SH-SY5Y (cell line): ENCODE measurements around the gene ZNF804B.

ENCODE experiments used
- GATA2 ChIP-seq: IDR thresholded peaks from 2 replicates; pipeline ENCODE4 v1.6.1; 2011; ENCODE audit warnings: mild to moderate bottlenecking, low read depth, low read length
- GATA3 ChIP-seq: IDR thresholded peaks from 2 replicates; pipeline ENCODE4 v1.6.1; 2011; ENCODE audit warnings: low read depth, mild to moderate bottlenecking, low read length, moderate library complexity

- no peak for TF ChIP-seq GATA2
- no peak for TF ChIP-seq GATA3
These were observed 576.6 kb downstream of the ZNF804B start for GRCh38 chr7:89336121-89336520.
